SHP77 treated with DMSO at 0.1 percent for 48 hours (cell line): ENCODE measurements around the gene PDE6A.

ENCODE experiments used
- DNase-seq: peaks from one replicate; lab custom pipeline; 2025; lab: John Stamatoyannopoulos, UW

PDE6A gene

DNA sequence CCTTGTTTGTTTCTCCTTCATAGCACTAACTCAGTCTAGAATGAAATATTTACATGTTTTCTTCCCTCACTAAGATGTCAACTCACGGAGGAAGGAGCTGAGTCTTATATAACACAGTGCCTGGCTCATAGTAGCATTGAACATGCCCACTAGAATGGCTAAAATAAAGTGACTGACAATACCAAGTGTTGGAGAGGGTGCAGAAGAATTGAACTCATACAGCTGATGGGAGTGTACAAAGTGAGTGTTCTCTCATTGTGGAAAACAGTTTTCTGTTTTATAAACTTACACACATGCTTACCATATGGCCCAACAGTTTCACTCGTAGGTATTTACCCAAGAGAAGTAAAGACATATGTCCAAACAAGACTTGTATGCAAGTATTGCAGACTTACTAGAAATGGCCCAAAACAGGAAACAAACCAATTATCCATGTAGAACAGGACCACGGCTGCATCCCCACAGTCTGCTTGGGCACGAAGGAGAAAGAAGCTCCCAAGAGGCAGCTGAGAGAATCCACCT, 127.0 kb downstream of the PDE6A start:
- DNase-seq, result no peak

DNA sequence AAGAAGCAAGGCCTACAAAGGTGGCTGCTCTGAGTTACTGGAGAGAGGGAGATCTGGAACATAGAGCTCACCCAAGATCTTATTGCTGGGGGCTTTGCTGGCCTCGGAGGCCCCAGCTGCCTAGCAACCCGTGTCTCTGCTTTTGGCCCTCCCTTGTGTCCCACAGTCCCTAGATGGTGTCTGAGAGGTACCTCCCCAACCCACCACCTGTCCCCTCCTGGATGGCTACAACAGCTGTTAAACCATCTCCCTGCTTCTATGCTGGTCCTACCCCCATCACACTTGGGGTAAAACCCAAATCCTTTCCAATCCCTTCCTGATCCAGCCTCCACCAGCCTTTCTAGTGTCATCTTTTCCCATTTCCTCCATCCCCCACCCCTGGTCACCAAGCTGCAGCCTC, 127.9 kb downstream of the PDE6A start:
- no peak for DNase-seq

DNA sequence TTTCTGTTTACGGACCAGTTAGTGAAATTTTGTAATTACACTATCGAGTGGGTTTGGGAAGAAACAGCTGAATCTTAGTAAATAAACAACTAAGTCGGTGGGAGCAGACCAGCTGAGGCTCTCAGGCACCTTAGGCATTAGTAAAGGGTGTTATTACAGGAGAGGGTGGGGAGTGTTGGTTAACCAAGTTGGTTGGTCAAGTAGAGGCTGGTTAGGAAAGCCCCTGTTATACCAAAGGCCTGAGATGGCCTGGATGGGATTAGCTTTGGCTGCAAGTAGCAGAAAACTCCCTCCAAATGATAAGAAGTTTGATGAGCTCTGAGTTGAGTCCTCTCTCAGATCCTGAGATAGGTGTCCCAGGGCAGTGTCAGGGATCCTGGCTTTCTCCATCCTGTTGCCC, 133.1 kb downstream of the PDE6A start:
- no peak for DNase-seq

DNA sequence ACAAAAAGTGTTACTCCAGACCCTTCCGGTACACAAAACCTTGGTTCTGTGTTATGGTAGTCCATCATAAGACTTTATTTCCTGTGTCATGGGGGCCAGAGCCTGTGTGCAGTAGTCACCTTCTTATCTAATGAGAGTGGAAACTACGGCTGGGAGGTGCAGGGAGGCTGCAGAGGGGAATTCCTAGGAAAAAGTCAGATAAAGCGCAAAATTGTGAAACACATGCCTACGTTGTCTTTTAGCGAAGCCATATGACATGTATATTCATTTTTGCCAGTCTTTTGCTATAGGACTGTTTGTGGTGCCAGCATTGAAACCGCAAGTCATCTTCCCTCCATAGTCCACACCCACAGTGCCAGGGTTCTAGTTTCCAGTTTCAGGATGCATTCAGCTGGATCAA, 133.7 kb downstream of the PDE6A start:
- DNase-seq, result no peak

DNA sequence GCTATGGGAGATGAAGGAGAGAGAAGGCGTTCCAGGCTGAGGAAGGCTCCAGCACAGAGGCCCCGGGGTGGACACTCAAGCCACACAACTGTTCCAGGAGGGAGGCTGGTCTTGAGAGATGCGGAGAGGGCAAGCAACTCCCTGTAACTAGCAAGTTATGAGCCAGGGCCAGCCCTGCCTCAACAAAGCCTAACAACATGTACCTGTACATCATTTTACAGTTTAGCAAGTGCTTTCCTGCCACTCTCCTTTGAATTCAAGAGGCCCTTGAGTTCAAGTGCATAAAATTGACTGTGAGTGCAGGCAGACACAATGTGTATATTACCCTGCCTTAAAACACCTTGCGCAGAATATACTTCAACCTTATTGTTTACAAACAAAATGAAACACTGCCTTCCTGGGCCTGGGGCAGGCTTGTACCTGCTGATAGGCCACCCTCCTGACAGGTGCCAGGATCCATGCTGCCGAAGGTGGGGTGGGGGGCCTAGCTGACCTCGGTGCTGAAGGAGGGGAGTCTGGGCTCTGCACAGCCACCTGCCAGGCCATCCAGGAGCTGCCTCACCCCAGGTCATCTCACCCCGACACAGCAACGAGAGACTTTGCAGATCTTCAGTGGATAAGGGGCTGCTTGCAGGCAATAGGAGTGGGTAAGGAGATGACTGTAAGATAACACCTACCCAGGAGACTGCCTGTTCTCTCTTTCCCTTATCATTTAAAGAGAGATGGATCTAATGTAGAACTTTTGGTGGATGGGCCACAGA, 134.5 kb downstream of the PDE6A start:
- DNase-seq, result no peak

DNA sequence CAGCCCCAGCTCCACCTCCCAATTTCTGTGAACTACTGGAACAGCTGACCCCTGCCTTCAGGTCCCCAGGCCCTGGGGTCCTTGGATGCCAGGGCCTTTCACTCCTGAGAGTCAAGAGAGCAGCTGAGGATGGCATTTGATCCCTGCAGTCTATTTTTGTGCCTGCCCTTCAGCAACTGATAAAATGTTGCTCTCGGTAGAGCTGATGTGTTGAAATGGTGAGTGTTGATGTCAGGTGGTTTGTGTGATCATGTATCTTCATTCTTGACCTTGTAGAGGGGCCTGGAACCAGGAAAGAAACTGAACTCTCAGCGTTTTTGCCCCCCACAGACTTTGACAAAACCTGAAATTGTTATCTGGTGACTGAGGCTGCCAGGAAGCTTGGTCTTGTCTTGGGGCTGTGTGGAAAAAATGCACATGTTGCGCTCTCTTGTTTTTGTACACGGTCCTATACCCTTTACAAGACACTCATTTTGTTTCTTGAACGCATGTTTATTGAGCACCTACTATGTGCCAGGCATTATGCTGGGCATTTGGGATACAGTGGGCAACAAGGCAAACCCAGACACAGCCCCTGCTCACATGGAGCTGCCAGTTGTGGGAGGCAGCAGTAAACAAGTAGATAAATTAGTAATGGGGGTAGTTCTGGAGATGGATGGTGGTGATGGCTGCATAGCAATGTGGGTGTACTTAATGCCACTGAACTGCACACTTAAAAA, 136.2 kb downstream of the PDE6A start:
- no peak for DNase-seq
